Left kidney (tissue), 8 donors: ENCODE results near the gene CS. TPM values are rescaled to one million over a fixed set of nuclear protein-coding genes. Genes with fewer than 3 reads are reported as not detected.
"Not testable (repeated sequence)": the region's sequence is repeated elsewhere in the genome, so short reads cannot be mapped to it uniquely, and the experiment has no call there.

Source experiments
- DNase-seq: peaks from one replicate; pipeline ENCODE4 v3.0.0-alpha.2; 2013
- long read RNA-seq, 8 donors: transcript quantifications; one replicate each; lab custom pipeline, GENCODE V29; 2026
- polyA plus RNA-seq: library from polyadenylated mRNA; unstranded; fragments of 120-200 nt; gene quantifications from one replicate; pipeline ENCODE4 v1.2.1, GENCODE V29; 2013; ENCODE audit not compliant: insufficient read length

Gene CS
- polyA plus RNA-seq, result 241 TPM
- long read RNA-seq, donor 1, transcript CS-201 (11 exons, 2,975 nt), result major isoform, 34 of 128 reads
- long read RNA-seq, donor 1, partial matches to known transcripts, result 92 of 128 reads
- long read RNA-seq, donor 1, other reads (novel, unspliced or antisense), result 0 of 128 reads
- long read RNA-seq, donor 2, transcript CS-201 (11 exons, 2,975 nt), result major isoform, 39 of 48 reads
- long read RNA-seq, donor 2, partial matches to known transcripts, result 6 of 48 reads
- long read RNA-seq, donor 2, other reads (novel, unspliced or antisense), result 0 of 48 reads
- long read RNA-seq, donor 3, transcript CS-201 (11 exons, 2,975 nt), result major isoform, 26 of 46 reads
- long read RNA-seq, donor 3, partial matches to known transcripts, result 9 of 46 reads
- long read RNA-seq, donor 3, other reads (novel, unspliced or antisense), result 9 of 46 reads
- long read RNA-seq, donor 4, result 0 reads
- long read RNA-seq, donor 5, transcript CS-201 (11 exons, 2,975 nt), result major isoform, 34 of 35 reads
- long read RNA-seq, donor 5, partial matches to known transcripts, result 0 of 35 reads
- long read RNA-seq, donor 5, other reads (novel, unspliced or antisense), result 0 of 35 reads
- long read RNA-seq, donor 6, transcript CS-201 (11 exons, 2,975 nt), result major isoform, 20 of 28 reads
- long read RNA-seq, donor 6, partial matches to known transcripts, result 6 of 28 reads
- long read RNA-seq, donor 6, other reads (novel, unspliced or antisense), result 0 of 28 reads
- long read RNA-seq, donor 7, transcript CS-201 (11 exons, 2,975 nt), result major isoform, 44 of 56 reads
- long read RNA-seq, donor 7, partial matches to known transcripts, result 7 of 56 reads
- long read RNA-seq, donor 7, other reads (novel, unspliced or antisense), result 0 of 56 reads
- long read RNA-seq, donor 8, transcript CS-201 (11 exons, 2,975 nt), result major isoform, 14 of 16 reads
- long read RNA-seq, donor 8, partial matches to known transcripts, result 0 of 16 reads
- long read RNA-seq, donor 8, other reads (novel, unspliced or antisense), result 0 of 16 reads

DNA sequence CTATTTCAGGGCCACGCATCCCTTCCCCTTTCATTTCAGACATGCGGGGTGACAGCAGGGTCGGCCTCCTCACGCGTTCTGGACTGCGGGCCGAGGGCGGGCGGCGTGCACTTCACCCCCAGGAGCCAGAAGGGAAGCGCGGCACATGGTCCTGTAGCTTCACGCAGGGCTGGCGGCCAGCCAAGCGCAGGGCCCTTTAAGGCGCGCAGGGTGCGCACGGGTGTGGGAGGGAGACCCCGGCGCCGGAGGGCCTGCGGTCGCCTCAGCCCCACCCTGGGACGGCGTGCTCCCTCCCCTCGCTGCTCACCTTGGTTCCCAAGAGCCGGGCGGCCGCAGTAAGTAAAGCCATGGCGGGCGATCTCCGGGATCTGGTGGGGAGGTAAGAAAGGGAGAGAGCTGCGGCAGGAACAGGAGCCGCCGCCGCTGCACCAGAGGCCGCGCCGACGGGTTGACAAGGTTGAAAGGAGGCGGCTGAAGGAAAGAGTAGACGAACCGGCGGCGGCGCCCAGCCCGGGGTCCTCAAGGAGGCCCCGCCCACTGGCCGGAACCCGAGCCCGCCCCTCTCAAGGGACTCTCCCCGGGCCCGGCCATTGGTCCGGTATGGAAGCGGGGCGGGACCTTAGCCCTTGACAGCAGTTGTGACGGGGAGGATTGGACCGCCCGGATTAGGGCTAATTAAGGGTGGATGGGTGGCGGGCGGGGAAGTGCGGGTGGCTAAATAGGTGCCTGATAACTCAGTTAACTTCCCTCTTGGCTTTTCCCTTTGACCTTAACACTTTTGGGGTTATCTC, at the start of gene CS:
Gene CS, minus strand, starts transcription at position 478 of the 791 bp plus-strand sequence. Its CDS starts 129 bp downstream, at position 349.
- DNase-seq, result peak; percentile 98

DNA sequence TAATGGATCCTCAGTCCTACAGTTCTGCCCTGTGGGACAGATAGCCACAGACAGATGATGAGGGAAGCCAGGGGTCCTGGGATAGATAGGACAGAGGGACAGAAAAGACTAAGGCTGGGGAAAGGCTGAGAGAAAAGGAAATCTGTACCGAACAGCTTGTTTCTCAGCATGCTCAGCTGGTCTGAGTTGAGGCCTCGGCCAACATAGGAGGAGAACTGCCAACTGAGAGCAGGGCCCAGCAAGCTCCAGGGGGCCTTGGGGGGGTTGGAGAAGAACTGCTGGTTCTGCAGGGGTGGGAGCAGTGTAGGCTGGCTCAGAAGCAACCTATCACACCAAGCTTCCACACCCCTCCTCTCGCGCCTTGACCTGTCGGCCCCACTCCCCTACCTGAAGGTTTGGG, 48.6 kb upstream of the CS start:
- DNase-seq, result no peak

DNA sequence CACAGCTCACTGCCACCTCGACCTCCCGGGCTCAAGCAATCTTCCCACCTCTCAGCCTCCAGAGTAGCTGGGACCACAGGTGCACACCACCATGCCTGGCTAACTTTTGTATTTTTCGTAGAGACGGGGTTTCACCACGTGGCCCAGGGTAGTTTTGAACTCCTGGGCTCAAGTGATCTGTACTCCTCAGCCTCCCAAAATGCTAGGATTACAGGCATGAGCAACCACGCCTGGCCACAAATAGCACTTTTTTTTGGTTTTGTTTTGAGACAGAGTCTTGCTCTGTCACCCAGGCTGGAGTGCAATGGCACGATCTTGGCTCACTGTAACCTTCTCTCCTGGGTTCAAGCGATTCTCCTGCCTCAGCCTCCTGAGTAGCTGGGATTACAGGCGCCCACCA, 47.1 kb upstream of the CS start:
- not testable (repeated sequence) for DNase-seq

DNA sequence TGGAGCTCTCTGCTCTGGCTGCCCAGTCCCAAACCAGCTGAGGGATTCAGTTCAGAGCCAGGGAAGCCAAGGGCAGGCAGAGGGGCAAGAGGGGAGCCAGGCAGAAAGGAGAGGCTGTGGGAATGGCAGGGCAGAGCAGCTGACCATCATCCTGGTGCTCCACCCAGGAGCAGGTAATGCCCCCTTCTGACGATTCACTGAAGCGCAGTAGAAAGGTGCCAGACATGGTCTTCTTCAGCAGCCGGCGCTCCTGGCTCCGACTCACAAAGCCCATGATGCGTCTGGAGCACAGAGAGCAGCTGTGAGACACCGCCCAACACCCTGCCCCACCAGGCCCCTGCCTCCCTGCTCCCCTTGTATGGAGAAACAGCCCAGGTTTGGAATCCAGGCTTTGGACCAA, 46.5 kb upstream of the CS start:
- DNase-seq, result no peak

DNA sequence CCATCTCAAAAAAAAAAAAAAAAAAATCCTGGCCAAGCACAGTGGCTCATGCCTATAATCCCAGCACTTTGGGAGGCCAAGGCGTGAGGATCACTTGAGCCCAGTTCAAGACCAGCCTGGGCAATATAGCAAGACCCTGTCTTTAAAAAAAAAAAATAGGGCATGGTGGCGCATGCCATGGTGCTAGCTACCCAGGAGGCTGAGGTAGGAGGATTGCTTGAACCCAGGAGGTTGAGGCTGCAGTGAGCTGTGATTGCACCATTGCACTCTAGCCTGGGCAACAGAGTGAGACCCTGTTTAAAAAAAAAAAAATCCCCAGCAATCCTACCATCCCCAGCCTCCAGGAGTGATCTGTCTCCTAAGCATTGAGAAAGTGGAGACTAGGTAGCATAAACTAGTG, 42.2 kb upstream of the CS start:
- DNase-seq, result not testable (repeated sequence)

DNA sequence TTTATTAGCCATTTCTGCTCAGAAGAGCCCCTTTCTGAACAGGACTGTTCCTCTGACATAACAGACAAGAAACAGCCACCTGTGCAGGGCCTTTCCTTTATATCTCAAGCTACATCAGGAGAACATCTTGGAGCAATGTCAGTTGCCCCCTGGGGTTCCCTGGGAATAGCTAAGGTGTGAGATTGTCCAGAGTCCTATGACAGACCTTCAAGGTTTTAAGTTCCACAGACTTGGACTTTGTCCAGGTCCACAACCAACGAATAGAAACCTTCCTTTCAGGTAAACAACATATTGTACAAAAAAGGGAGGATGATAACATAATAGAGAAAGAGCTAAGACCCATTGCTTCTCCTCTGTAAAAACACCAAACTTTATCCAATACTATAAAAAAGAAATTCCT, 41.5 kb upstream of the CS start:
- DNase-seq, result no peak

DNA sequence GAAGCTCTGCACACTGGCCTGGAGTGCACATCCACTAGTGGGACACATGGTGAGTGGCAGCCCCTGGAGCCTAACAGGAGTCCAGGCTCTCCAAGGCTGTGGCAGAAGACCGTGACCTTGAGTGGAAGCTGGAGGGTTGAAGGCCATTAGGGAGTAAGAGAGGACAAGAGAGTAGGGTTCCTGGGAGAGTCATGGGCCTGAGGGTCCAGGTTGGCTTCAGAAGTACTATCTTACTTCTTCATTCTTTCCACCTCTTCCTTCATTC, 39.0 kb upstream of the CS start:
- DNase-seq, result no peak

DNA sequence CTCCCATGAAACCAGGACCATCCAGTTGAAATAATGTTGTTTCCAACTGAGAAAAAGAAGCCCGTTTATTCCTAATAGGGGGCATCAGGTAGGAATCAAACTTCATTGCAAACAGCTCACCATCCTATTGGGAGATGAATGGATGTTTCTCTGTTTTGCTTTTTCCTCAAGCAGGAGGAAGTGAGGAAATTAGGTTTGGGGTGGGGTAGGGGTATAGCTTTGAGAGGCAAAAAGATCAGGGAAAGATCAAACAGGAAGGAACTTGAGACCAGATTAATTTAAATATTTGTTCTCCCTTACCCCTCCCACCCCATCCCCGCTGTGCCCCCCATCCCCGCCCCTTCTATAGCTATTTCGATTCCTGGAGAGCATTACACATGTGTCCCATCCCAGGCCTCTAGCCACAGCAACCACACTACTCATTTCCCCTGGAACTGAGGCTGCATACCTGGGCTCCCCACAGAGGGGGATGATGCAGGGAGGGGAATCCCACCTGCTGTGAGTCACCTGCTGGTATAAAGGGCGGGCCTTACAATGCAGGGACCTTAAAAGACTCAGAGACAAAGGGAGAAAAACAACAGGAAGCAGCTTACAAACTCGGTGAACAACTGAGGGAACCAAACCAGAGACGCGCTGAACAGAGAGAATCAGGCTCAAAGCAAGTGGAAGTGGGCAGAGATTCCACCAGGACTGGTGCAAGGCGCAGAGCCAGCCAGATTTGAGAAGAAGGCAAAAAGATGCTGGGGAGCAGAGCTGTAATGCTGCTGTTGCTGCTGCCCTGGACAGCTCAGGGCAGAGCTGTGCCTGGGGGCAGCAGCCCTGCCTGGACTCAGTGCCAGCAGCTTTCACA, 38.4 kb upstream of the CS start, which contains the start of gene IL23A:
Gene IL23A, plus strand, starts transcription at position 577 of the 850 bp plus-strand sequence. Its CDS starts 161 bp downstream, at position 738.
- DNase-seq, result no peak

DNA sequence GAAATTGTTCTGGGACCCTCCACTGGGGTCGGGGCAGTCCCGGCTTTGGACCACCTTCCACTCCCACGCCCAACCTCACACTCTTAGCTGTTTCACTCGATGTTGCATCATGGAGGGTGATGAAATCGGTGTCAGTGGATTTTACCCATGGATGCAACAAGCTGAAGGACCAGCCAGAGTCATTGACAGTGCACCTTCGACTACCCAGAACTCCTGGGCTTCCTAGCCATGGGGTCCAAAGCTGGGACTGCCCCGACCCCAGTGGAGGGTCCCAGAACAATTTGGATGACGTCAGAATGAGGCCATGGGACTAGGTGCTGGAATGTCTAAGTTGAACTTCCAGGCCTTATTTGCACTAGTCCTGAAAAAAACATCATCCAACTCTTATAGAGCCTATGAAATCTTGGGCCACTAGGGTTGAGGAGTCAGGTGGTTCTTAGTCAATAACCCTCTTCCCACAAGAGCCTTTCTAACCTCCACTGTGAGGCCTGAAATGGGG, 37.7 kb upstream of the CS start:
- DNase-seq, result no peak

DNA sequence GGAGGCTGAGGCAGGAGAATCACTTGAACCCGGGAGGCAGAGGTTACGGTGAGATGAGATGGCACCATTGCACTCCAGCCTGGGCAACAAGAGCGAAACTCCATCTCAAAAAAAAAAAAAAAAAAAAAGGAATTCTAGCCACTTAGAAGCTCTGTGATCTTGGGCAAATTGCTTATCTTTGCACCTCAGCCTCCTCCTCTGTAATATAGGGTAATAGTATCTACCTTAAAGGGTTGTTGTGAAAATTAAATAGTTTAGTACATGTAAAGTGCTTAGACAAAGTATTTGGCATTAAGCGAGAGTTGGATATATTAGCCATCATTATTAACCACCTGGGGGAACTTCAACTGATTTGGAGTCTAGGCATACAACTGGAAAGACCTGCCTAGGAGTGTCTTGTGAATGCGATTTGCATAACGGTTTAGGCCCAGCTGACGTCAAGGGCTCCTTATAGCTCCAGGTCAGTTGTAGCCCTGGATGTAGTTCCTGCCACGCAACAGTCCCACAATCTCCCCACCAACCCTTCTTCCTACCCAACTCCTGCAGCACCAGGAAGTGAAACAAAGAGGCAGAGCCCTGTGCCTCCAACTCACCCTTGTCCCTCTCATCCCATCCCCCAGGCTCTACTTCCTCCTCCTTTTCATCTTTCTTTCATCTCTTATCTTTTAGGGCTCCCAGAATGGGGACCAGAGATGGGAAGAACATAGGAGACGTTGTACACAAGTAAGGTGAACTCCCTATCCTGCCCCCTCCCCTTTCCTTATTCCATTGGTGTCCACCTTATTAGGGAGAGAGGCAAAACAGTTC, 36.4 kb upstream of the CS start:
- no peak for DNase-seq

DNA sequence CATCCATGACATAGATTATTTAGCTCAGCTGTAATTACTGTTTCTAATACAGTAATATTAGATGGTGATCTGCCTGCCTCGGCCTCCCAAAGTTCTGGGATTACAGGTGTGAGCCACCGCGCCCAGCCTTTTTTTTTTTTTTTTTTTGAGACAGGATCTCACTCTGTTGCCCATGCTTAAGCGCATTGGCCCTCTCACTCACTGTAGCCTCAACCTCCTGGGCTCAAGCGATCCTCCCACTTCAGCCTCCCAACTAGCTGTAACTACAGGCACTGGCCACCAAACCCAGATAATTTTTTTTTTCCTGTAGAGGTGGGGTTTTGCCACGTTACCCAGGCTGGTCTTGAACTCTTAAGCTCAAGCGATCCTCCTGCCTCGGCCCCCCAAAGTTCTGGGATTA, 35.4 kb upstream of the CS start:
- not testable (repeated sequence) for DNase-seq

DNA sequence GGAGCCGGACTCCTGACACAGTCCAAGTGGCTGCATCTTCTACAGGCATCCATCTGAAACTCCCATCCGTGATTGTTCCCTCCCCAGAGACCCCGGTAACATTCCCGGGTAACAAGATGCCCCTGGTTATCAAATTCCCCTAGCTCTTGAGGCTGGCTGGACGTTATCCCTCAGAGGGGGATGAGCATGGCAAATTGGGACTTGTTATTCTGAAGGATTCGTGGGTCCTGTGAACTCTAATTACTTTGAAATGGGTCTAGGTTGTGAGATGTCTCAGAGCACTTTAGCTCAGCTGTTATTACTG, 34.3 kb upstream of the CS start:
- no peak for DNase-seq

DNA sequence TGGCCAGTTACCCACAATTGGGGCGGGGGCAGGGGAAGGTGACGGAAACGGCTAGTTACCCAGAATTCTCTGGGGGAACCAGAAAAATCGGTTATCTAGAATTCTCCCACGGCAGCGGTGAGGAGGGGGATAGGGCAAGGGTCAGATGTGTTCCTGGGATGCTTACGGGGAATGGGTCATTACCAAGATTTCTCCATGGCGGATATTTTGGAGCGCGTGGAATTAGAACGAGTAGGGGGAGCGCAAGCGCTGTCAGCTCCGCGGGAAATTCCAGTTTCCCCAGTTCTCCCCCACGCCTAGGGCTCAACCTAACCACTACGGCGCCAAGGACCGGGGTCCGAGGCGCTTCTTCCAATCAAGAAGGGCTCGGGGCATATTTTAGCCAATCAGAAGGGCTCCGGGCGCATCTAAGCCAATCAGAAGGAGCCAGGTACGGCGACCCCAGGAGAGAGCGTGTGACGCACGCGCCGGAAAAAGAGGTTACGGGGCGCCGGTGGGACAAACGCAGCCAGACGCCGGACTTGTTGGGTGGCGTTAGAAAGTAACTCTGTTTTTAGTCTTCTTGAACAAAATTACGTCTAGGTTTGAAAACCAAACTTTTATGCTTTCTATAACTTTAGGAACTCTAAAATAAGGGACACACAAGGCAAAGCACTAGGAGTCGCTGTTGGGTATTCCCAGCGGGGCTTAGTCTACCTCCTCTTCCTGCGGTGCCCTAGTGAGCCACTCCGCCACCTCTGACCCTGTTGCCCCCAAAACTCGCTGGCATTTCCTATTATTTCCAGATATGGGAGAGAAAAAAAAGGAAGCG, 33.8 kb upstream of the CS start, which contains the start of gene PAN2:
Gene PAN2, minus strand, starts transcription at position 322 of the 811 bp plus-strand sequence. CDS start 906 bp downstream, outside the sequence.
- DNase-seq, result peak; percentile 98

DNA sequence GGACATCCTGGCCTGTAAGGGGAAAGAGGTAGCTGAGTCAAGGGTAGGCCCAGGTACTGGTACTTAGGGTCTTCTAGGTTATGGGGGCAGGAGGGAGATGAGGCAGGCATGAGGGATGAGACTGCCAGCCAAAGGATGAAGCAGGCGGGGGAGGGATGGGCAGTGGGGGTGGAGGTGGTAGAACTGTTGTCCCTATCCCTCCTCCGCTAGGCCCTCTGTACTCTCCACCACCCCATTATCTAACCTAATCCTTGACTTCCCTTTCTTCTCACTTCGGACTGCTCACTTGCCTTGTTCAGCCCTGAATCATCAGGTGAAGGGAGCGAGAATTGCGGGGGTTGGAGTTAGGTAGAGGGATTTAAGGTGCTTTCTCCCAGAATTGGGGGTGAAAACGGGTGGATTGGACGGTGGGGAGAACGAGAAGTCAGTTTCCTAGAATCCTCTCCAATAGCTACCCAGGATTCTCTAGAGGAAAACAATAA, 33.1 kb upstream of the CS start:
- DNase-seq, result no peak

DNA sequence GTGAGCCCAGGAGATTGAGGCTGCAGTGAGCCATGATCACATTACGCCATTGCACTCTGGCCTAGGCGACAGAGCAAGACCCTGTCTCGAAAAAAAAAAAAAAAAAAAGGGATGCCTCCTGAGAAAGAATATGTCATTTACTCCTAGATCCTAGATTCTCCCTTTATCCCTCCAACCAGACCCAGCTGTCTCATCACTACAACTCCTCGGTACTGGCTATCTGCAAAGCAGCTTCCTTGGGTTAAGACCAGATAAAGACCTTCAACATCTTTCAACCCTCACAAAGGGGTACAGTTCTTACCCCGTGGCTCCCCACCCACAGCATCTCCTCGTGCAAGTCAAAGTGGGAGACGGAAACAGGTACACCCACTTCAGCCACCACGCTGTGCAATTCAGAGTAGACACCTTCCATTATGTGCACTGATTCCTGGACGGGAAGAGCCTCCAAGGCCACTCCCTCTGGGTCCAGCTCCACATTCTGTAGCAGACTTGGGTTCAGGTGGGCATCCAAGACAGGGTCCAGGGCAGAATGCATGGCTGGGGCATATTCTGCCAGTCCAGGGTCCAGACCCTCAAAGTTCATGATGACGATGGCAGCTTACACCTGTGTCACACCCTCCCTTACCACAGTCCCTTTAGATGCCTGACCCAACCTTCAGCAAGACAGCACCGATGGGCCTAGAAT, 32.5 kb upstream of the CS start:
- DNase-seq, result no peak

DNA sequence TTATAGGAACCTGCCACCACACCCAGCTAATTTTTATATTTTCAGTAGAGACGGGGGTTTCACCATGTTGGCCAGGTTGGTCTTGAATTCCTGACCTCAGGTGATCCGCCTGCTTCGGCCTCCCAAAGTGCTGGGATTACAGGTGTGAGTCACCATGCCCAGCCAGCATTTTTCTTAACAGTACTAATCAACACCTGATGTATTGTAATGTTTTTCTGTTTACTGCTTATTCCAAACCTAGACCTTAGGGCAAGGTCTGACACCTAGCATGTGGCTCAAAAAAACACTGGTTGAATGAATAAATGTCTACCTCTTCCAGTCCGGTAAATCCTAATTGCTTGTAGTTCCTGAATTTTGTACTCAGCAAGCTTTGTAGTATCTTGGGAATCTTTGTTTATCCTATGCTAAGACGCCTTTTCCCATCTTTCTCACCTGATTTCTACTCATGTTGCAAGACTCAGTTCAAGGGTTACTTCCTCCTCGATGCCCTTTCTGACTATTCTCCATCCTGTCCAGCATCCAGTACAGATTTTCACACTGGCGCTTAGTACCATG, 30.9 kb upstream of the CS start:
- DNase-seq, result no peak

DNA sequence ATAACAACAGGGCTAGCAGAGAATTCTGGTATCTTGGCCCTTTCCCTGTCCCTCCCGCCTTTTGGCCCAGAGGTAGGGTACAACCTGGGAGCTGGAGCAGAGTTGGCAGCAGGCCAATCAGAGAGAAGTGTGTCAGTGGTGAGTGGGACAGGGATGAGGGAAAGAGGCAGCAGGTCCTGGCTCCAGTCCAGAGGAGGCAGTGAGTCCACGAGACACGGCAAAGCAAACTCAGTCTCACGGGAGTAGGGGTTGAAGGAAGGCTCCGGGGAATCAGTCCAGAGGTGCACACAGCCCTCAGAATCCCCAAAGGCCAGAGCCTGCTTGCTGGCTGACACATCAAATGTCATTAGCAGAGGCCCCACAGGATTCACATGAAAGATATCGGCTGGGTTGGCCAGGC, 26.4 kb upstream of the CS start:
- no peak for DNase-seq

DNA sequence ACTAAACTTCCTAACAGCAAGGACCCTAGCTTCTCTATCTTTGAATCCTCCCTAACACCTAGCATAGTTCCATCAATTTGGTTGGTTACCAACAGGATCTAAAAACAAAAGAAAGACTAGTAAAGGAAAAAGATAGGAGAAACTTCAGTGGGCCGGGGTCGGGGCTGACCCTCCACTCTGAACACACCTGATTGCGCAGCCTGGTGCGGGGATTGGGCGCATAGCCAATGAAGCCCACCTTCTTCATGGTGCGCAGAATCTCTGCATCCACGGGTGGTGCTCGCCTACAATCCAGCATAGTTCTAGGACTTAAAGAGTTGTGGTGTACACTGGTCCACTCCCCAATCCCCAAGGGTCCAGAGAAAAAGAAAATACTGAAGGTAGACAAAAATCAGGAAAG, 26.0 kb upstream of the CS start:
- DNase-seq, result no peak
